Measurements from ENCODE around the gene SLC11A2.
"Not testable (repeated sequence)": the region's sequence is repeated elsewhere in the genome, so short reads cannot be mapped to it uniquely, and the experiment has no call there.

The SLC11A2 gene

DNA sequence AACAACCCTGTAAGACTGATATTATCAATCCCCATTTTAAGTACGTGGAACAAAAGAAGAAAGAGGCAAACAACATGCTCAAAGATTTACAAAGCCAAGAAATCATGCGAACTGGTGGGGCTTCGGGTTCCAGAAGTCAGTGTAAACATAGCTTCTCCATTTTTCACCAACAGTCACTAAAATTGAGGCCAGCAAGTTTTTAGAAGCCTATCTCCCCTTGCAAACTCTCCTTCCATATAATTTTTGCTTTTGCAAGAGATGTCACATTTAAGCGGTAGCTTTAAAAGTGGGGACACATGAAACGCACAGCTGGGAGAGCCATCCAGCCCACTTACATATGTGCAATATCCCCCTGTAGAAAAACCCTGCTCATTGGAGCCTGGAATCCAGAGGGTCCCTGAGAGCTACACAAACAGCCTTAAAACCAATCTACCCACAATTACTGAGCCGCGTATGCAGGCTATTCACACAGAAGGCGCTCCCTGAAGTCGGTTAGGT lies 797 bp downstream of the SLC11A2 start:
- no peak for DNase-seq (ENCODE audit: low spot score)

DNA sequence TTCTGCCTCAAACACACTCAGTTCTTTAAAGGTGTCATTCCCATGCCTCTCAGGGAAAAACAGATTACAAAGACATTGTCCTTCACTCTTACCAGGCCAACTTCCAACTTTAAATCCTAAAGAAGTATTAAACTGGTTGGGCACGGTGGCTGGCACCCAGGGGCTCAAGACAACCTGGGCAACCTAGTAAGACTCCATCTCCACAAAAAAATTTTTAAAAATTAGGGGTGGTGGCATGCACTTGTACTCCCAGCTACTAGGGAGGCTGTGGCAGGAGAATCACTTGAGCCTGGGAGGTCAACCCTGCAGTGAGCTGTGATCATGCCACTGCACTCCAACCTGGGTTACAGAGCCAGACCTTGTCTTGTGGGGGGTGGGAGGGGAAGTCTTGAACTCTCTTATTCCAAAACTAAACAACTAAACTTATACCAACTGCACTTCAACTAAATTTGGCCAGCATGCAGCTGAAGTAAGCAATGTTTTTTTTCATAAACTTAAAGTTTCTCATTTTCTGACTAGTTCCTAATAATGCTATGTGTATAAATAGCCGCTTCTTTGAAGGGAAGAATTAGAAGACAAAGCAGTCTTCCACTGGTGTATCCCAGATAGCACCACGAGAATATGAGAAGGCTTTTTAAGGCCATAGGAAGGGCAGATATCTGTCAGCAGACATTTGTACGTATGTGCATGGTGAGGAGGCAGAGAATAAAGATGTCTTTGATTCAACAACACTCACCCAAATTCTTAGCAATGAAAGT lies 2.4 kb downstream of the SLC11A2 start:
- no peak for DNase-seq (ENCODE audit: low spot score)

DNA sequence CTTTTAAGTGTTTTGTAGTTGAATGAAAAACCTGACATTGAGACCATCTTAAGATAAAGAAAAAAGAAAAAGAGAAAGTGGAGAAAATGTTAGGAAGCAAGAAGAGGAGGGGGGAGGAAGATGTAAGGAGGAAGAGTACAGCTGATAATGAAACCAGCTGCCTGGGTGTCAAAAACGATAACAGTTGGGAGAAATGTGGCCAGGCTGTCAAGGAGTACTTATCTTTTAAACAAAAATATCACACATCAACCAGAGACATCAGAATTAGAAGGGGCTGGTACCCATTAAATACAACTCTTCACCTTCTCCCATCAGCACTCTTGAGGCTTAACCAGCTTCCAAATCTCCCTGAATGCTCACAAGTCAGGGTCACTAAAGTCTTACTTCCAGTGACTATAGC lies 4.5 kb downstream of the SLC11A2 start:
- DNase-seq (ENCODE audit: low spot score) = no peak

DNA sequence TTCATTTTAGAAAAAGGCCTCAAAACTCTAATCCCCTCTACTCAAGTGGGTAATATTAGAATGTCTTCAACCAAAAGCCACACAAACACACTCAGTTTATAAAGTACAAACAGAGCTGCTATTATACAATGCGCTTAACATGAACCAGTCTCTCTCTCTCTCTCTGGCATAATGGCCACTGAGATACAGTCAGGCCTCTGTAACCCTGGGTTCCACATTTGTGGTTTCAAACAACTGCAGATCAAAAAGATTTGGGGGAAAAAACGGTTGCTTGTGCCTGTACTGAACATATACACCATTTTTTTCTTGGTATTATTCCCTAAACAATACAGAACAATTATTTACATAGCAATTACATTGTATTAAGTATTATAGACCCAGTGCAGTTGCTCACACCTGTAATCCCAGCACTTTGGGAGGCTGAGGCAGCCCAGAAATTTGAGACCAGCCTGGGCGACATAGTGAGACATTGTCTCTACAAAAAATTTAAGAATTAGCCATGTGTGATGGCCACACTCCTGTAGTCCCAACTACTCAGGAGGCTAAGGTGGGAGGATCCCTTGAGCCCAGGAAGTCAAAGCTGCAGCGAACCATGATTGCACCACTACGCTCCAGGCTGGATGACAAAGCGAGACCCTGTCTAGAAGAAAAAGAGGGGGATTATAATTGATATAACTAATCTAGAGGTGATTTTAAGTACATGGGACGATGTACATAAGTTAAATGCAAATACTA lies 5.6 kb downstream of the SLC11A2 start:
- no peak for DNase-seq (ENCODE audit: low spot score)

DNA sequence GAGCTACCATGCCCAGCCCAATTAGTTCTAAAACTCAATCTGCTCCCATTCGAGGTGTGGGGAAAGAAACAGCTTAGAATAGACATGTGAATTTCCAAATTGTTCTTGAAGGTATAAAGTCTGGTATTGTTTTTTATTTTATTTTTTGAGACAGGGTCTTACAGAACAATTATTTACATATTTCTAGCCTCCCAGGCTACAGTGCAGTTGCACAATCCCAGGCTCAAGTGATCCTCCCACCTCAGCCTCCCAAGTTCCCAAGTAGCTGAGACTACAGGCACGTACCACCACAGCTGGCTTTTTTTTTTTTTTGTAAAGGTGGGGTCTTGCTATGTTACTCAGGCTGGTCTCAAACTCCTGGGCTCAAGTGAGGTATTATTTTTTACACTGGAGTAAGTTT lies 6.3 kb downstream of the SLC11A2 start:
- DNase-seq (ENCODE audit: low spot score) = no peak

DNA sequence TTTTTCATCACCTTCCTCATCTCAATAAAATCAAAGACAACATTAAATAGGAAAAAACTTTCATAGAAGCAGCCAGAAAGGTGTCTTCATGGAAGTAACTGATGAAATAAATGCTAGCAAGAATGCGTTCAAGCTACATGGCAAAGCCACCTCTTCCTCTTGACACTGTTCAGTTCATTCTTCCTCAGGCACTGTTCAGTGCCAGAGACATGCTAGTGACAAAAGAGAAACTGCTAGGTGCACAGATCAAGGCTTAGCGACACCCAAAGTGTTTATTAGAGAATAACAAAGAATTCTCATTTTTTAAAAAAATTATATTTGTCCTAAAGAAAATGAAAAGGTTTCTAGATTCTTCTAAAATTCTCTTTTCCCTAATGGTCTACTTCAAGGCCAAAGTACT lies 7.2 kb downstream of the SLC11A2 start:
- DNase-seq (ENCODE audit: low spot score) = no peak

DNA sequence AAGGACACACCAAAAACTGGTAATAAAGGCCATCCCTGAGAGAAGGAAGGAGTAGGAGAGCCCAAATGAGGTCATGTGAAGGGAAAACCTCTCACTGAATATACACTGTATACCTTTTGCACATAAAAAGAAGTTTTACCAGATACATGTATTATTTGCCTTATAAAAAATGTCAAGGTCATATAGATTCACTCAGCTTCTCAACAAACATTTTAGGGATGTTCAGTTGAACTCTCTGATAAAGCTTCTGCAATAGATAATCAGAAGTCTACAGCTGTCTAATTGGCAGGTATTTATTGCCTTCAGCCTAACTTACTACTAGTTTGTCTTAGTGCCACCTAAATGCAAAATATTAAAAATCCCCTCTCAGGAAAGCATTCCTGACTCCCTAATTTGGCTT lies 8.7 kb downstream of the SLC11A2 start:
- no peak for DNase-seq (ENCODE audit: low spot score)

DNA sequence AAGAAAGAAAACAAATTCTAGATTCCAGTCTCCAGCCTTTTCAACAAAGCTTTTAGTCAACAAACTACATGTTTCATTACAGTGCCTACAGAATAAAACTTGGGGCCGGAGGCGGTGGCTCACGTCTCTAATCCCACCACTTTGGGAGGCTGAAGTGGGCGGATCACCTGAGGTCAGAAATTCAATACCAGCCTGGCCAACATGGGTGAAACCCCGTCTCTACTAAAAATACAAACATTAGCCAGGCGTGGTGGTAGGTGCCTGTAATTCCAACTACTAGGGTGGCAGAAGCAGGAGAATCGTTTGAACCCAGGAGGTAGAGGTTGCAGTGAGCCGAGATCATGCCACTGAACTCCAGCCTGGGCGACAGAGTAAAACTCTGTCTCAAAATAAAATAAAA lies 11.7 kb downstream of the SLC11A2 start:
- not testable (repeated sequence) for DNase-seq (ENCODE audit: low spot score)

DNA sequence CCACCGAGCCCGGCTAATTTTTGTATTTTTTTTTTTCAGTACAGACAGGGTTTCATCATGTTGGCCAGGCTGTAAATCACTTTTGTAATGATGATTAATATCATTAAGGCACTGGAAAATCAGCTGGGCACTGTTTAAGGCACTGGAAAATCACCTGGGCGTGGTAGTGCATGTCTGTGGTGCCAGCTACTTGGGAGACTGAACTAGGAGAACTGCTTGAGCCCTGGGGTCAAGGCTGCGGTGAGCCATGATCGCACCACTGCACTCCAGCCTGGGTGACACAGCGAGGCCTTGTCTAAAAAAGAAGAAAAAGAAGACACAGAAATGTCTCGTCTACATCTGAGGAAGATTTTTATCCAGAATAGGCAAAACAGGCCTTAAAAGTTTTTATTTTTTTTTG lies 12.7 kb downstream of the SLC11A2 start:
- DNase-seq (ENCODE audit: low spot score) = no peak

DNA sequence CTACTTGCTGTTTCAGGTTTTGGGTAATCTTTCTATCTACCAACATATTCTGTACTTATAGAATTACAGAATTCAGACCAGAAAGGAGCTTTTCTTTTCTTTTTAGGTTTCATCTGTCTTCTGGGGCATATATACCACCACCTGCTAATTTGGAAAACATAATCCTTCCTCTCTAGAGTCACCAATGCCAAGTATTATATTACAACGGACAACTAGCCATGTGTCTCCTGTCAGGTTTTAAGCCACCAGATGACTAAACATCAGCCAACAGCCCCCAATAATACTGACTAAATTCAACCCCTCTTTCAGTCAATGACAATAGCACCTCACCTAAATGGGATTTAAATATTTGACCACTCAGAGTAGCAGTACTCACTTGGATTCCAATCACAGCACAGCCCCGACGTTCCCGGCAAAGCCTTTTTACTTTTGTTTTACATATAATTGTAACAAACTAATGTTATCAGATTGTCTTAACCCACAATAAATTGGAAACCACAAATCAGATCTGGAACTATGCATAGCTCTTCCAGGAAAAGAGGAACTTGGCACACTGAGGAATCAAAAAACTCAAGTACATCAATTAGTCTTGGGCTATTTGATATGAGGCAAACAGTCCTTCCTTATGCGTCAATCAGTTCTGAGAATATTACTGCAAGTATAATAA lies 13.5 kb downstream of the SLC11A2 start:
- DNase-seq (ENCODE audit: low spot score) = no peak

DNA sequence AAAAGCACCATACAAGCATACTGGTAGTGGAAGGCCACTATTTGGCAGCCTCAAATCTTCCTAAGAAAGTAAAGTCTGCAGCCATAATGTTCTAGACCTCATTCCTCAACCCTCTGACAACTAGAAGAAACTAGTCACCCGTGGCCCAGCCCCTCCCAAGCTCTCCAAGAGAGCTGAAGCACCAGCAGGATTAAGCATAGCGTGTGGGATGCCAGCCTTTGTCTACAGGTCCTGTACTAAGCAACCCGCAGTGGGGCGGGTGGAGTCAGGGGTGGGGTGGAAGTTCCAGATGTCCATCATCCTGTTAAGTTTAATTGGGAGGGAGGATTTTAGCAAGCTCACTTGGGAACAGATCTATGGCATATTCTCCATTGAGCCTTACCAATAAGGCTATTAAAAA lies 14.2 kb downstream of the SLC11A2 start:
- peak; percentile 63 for DNase-seq (ENCODE audit: low spot score)

DNA sequence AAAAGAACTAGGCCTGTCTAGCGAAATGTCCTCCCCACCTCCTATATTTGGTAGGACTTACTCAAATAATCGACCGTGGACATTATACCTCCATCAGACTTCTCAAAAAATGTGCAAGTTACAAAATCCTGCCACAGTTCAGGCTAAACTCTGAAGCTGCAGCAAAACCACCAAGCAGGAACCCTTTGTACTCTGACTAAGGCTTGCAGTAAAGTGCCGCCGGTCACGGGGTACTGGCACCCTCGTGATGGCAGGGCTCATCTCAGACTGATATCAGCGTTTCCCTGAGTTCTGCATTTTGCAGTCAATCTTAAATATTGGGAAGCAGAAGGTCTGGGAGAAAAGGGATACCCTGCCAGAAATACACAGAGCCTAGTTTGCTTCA lies 17.1 kb downstream of the SLC11A2 start:
- no peak for DNase-seq (ENCODE audit: low spot score)

DNA sequence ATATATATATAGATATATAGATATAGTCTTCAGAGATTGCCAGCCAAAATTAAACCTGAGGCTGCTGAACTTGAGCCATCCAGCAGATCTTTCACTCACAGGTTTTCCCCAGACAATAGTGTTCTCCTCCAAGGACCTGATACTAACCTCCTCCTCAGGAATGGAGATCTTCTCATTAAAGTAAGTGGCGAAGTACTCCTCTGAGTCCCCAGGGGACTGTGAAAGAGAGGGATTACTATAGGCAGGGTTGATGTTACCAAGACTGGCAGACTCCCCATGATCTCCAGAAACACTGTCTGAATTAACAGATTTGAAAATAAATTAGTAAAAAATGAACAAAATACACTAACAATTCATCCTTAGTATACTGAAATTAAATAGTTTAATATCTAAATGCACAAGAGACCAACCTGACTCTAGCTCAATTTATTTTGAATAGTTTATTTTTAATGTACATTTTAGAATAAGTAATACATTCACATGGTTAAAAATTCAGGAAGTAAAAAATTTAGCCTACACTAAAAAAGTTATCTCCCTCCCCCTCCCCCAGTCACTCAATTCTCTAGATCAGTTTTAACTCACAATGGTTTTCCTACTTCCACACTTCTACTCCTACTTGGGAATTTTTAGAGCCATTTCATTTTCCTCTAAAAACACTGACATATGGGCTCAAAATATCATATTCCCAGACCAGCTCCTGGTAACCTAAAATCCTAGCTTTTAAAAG lies 17.7 kb downstream of the SLC11A2 start:
- no peak for DNase-seq (ENCODE audit: low spot score)

DNA sequence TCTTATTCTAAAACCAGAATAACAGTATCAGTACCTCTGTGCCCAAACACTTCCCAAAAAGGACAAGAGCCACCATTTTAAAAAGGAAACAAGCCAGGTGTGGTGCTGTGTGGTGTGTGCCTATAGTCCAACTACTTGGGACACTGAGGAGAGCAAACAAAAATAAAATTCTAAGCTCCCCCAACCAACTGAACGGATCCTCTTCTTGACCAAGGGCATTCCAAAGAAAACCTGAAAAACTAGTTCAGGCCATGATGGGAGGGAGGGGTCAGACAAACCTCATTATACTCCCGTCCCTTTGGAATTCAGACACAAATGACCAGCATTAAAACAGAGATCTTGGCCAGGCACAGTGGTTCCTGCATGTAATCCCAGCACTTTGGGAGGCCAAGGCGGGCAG lies 20.5 kb downstream of the SLC11A2 start:
- peak; percentile 61 for DNase-seq (ENCODE audit: low spot score)

DNA sequence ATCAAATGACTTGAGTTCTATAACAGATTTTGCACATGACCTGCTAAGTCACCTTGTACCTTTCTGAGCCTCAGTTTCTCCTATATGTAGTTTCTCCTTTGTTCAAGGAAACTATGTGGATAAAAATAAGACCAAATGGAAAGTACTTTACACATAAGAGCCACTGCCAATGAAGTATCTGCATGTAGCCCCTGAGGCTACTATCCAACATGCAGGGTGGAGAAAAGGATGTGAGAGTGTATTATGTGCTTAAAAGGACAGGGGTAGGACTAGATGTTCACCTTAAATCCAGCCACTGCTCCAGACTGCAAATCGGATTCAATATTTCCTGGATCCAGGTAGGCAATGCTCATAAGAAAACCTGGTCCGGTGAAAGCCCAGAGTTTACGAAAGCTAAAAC lies 21.2 kb downstream of the SLC11A2 start:
- DNase-seq (ENCODE audit: low spot score) = no peak

DNA sequence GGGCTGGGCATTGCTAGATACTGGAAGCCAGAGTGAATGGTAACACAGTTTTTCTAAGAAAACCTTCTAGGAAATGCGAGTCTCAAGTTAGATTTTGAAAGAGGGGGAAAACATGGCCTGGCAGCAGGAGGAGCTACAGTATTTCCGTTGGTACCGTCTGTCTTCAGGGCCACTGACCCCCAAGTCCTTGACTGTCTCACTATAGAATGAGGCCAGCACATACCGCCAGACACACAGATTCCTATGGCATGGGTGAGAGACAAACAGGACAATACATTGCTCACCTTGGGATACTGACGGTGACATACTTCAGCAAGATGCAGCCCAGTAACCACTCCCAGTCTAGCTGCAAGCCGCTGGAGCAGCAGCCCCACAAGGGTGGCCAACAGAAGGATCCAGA lies 21.7 kb downstream of the SLC11A2 start:
- no peak for DNase-seq (ENCODE audit: low spot score)

DNA sequence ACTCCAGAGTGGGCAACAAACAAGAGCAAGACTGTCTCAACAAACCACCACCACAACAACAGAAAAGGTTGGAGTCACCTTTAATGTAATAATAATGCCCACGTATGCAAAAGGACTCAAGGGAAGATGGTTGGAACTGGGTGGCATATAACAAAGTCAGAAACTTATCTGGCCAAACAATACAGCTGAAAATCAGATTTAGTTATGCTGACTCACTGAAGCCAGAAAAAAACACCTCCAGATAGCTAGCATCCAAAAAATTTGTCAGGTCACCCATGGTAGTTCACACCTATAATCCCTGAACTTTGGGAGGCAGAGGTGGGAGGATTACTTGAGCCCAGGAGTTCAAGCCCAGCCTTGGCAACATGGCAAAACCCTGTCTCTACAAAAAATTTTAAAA lies 24.4 kb downstream of the SLC11A2 start:
- DNase-seq (ENCODE audit: low spot score) = no peak

DNA sequence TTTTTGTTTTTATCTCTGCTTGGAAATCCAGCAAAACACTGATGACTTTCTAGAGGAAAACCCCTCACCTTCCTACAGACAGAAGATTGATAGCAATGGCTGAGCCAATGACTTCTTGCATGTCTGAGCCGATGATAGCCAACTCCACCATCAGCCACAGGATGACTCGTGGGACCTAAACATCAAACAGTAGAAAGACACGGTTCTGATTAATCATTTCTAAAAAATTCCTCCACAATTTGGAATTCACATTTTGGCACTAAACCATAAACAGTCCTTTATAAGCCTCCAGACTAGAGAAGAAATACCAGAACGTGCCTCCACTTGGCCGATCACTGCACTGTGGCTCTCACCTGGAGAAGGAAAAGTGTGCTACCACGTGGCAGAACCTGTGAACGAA lies 25.9 kb downstream of the SLC11A2 start:
- no peak for DNase-seq (ENCODE audit: low spot score)

DNA sequence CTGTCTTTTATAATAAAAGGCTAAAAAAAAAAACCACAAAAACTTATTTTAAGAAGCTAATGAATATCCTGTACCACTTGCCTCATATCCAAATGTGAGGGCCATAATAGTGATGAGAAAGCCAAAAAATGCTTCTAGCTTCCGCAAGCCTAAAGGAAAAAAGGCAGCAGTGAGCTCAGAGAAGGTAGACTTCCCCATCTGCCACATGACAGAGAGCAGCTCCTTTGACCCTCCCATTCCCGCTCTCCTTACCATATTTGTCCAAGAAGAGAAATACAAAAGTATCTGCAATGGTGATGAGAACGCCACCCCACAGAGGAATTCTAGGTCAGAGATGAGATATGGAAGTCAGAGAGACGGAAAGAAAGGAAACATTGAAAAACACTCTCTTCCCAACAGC lies 27.1 kb downstream of the SLC11A2 start:
- DNase-seq (ENCODE audit: low spot score) = no peak

DNA sequence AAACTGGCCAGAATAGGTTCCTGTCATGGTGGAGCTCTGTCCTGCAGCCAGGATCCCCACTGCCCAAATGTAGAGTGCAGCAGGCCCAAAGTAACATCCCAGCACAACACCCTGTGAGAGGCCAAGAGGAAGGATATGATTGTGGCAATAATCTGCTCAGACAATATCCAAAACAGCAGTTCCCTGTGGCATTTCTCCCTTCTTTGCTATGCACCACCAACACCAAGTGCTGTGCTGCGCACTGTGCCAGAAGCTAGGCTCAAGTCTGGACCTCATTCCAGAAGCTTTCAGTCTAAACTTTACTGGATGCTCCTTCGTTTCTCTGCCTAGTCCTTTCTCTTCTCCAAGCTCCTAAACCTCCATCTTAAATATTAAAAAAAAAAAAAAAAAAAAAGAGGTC lies 33.4 kb downstream of the SLC11A2 start:
- no peak for DNase-seq (ENCODE audit: low spot score)

DNA sequence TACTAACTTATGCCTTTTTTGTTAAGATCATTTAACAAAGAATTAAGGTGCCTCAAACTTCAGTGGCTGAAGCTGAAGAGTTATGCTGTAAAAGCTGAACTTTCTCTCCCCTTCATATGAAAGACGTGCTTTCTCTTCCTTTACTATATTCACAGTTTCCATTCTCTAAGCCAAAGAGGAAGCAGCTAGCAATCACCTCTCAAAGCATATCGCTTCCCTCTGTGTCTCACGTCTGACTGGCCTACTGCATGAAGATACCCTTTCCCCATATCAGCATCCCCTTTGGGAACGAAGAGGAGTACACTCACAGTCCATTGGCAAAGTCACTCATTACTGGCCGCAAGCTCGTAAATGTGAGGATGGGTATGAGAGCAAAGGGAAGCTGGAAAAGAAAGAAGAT lies 34.9 kb downstream of the SLC11A2 start:
- DNase-seq (ENCODE audit: low spot score) = no peak

DNA sequence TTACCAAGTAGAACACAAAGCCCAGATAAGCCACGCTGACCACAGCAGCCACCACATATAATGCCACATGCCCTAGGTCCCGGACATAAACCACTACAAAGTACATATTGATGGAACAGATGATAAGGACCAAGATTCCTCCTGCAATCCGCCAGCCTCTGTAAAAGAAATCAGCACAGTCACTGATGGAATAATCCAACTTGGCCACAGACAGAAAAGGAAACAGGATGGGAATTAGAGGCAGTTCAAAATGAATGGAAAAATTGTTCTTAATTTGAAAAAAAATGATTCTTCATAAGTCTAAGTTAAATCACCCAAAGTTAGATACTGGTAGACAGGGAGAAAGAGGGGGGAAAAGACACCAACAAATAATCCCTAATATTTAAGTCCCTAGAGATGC lies 35.4 kb downstream of the SLC11A2 start:
- DNase-seq (ENCODE audit: low spot score) = no peak

Data from iPS-NIHi11 (cell line).